ENCODE data around the gene IL16.

- TF ChIP-seq CTCF (IDR thresholded peaks at IDR 0.05; ENCODE audit: low read length) (no peak), EZH2 (optimal IDR thresholded peaks at IDR 0.05; ENCODE audit: low read depth, low read length) (no peak), EZH2phosphoT487 (IDR thresholded peaks at IDR 0.05; ENCODE audit: low read length) (no peak)
These were observed 61.8 kb downstream of the IL16 start for GRCh38 chr15:81258455-81258854.
